Measurements from ENCODE around the gene TRAPPC3L.
"Not testable (repeated sequence)": the region's sequence is repeated elsewhere in the genome, so short reads cannot be mapped to it uniquely, and the experiment has no call there.

Gene TRAPPC3L

GRCh38 chr6:116513224-116513875 lies 32.1 kb downstream of the TRAPPC3L start:
- no peak for DNase-seq (ENCODE audit: low read depth, low spot score)

GRCh38 chr6:116512734-116513133 lies 32.8 kb downstream of the TRAPPC3L start:
- no peak for DNase-seq (ENCODE audit: low read depth, low spot score)

GRCh38 chr6:116512111-116512559 lies 33.3 kb downstream of the TRAPPC3L start:
- no peak for DNase-seq (ENCODE audit: low read depth, low spot score)

GRCh38 chr6:116511424-116512110 lies 33.9 kb downstream of the TRAPPC3L start, which contains the start of gene CALHM5:
Gene CALHM5 (plus strand): TSS chr6:116511639. CDS start chr6:116511697, 58 bp downstream.
- peak; percentile 55 for DNase-seq (ENCODE audit: low read depth, low spot score)

GRCh38 chr6:116508527-116508926 lies 37.0 kb downstream of the TRAPPC3L start:
- no peak for DNase-seq (ENCODE audit: low read depth, low spot score)

GRCh38 chr6:116507324-116507723 lies 38.2 kb downstream of the TRAPPC3L start:
- no peak for DNase-seq (ENCODE audit: low read depth, low spot score)

GRCh38 chr6:116500969-116501433 lies 44.5 kb downstream of the TRAPPC3L start:
- DNase-seq (ENCODE audit: low read depth, low spot score): no peak

GRCh38 chr6:116497113-116497676 lies 48.3 kb downstream of the TRAPPC3L start:
- DNase-seq (ENCODE audit: low read depth, low spot score): no peak

- DNase-seq (ENCODE audit: low read depth, low spot score): not testable (repeated sequence)
Measured at GRCh38 chr6:116495161-116495560, 50.3 kb downstream of the TRAPPC3L start.

GRCh38 chr6:116492331-116493067 lies 53.0 kb downstream of the TRAPPC3L start:
- DNase-seq (ENCODE audit: low read depth, low spot score): no peak

- DNase-seq (ENCODE audit: low read depth, low spot score): no peak
Measured at GRCh38 chr6:116491610-116492330, 53.7 kb downstream of the TRAPPC3L start.

- DNase-seq (ENCODE audit: low read depth, low spot score): no peak
Measured at GRCh38 chr6:116485559-116486184, 59.8 kb downstream of the TRAPPC3L start.

GRCh38 chr6:116483616-116484015 lies 61.9 kb downstream of the TRAPPC3L start:
- DNase-seq (ENCODE audit: low read depth, low spot score): no peak

GRCh38 chr6:116482780-116483179 lies 62.7 kb downstream of the TRAPPC3L start:
- no peak for DNase-seq (ENCODE audit: low read depth, low spot score)

- DNase-seq (ENCODE audit: low read depth, low spot score): no peak
Measured at GRCh38 chr6:116476002-116476678, 69.3 kb downstream of the TRAPPC3L start.

- DNase-seq (ENCODE audit: low read depth, low spot score): no peak
Measured at GRCh38 chr6:116475141-116475540, 70.3 kb downstream of the TRAPPC3L start.

GRCh38 chr6:116472706-116473105 lies 72.8 kb downstream of the TRAPPC3L start:
- DNase-seq (ENCODE audit: low read depth, low spot score): no peak

GRCh38 chr6:116471531-116471930 lies 74.0 kb downstream of the TRAPPC3L start:
- DNase-seq (ENCODE audit: low read depth, low spot score): no peak

- DNase-seq (ENCODE audit: low read depth, low spot score): no peak
Measured at GRCh38 chr6:116468293-116468692, 77.2 kb downstream of the TRAPPC3L start.

- DNase-seq (ENCODE audit: low read depth, low spot score): no peak
Measured at GRCh38 chr6:116467514-116467913, 78.0 kb downstream of the TRAPPC3L start.
